Upper lobe of left lung (tissue), 6 donors: ENCODE measurements around the gene EIF3B. TPM values are rescaled to one million over a fixed set of nuclear protein-coding genes. Genes with fewer than 3 reads are reported as not detected.

ENCODE experiments used
- ATAC-seq, 2 donors: fragments of 200-7000 bp; cut with Tn5 transposase; one replicate each; pipeline ENCODE4 v1.9.1; 2022; ENCODE audit warnings: mild to moderate bottlenecking in 2 of 2, moderate library complexity in 2 of 2; ENCODE audit not compliant: low FRiP score in 2 of 2
- DNase-seq, 2 donors: peaks; one replicate each; pipeline ENCODE4 v3.0.0-alpha.2; 2019 to 2020
- H3K27ac ChIP-seq, 4 donors: fragments of 200-600 bp; sonication (generic); one replicate each; pipeline ENCODE4 v1.5.1; 2016 to 2019
- H3K27me3 ChIP-seq, 4 donors: fragments of 200-600 bp; sonication (generic); one replicate each; pipeline ENCODE4 v1.5.1; 2017 to 2019
- H3K36me3 ChIP-seq, 4 donors: fragments of 200-600 bp; sonication (generic); one replicate each; pipeline ENCODE4 v1.5.1; 2016 to 2019
- H3K4me1 ChIP-seq, 4 donors: fragments of 200-600 bp; sonication (generic); one replicate each; pipeline ENCODE4 v1.5.1; 2018 to 2019
- H3K4me3 ChIP-seq, 4 donors: fragments of 200-600 bp; sonication (generic); one replicate each; pipeline ENCODE4 v1.5.1; 2017 to 2019; ENCODE audit warnings: mild to moderate bottlenecking in 2 of 4, moderate library complexity in 1 of 4
- H3K9me3 ChIP-seq, 4 donors: fragments of 200-600 bp; sonication (generic); one replicate each; pipeline ENCODE4 v1.5.1; 2018 to 2019
- CTCF ChIP-seq, 6 experiments: fragments of 450-650 bp in 4 of 6; fragments of 200-600 bp in 2 of 6; sonication (generic) in 2 of 6; IDR thresholded peaks; one replicate each; pipeline ENCODE4 v1.5.1; 2016 to 2019; ENCODE audit warnings: antibody characterized with exemption in 6 of 6
- EP300 ChIP-seq, 4 donors: sonication (generic); formaldehyde crosslinking; IDR thresholded peaks; one replicate each; pipeline ENCODE4 v1.5.1; 2017; ENCODE audit warnings: antibody characterized with exemption in 4 of 4, control low read depth in 2 of 4
- POLR2A ChIP-seq, 4 donors: fragments of 450-650 bp; IDR thresholded peaks; one replicate each; pipeline ENCODE4 v1.5.1; 2016 to 2017; ENCODE audit warnings: antibody characterized with exemption in 4 of 4, mild to moderate bottlenecking in 2 of 4
- POLR2AphosphoS5 ChIP-seq, 2 donors: sonication (generic); formaldehyde crosslinking; IDR thresholded peaks; one replicate each; pipeline ENCODE4 v1.5.1; 2017; ENCODE audit warnings: antibody characterized with exemption in 2 of 2
- WGBS, 2 donors: methylation state at CpG; one replicate each; pipeline ENCODE4 v1.1.5; 2017 to 2018; 5-methylcytosine and 5-hydroxymethylcytosine counted together
- total RNA-seq, 6 donors: library from RNA; depleted of rRNA in 4 of 6; stranded (reverse); fragments of >200 nt in 4 of 6; gene quantifications; one replicate each; pipeline versions ENCODE4 v1.1.0 to v1.2.1, GENCODE V29; 2016 to 2021
- donor health status: DM: no; HTN: no; CAD: no; lungs with moderate emphysema.
- donor health status: DM: no; HTN: yes; CAD: no; lungs with severe emphysema.

The EIF3B gene
- total RNA-seq, 6 donors from 2014 or later, result 110 to 129 (median 117) TPM

DNA sequence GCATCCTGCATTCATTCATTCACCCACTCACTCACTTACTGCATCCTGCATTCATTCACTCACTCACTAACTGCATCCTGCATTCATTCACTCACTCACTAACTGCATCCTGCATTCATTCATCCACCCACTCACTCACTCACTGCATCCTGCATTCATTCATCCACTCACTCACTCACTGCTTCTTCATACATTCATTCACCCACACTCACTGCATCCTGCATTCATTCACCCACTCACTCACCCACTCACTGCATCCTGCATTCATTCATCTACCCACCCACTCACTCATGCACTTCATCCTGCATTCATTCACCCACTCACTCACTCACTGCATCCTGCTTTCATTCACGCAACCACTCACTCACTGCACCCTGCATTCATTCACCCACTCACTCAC, 38.8 kb upstream of the EIF3B start:
- 89 to 92% methylated on average over 1 of the region's 1 CpG for WGBS, 2 donors
- Histone ChIP-seq H3K4me3 (no peak overlapping the region), H3K27ac (no peak overlapping the region), H3K27me3 (no peaks in the 10 kb centered on the region), H3K4me1 (peaks cover 0 to 15% (median 10%) of the 10 kb centered on the region in 4 donors), H3K36me3 (no peaks in the 10 kb centered on the region), H3K9me3 (no peaks in the 10 kb centered on the region)
- TF ChIP-seq POLR2A (IDR thresholded peaks at IDR 0.05) (no peak), CTCF (IDR thresholded peaks at IDR 0.05) (no peak), POLR2AphosphoS5 (IDR thresholded peaks at IDR 0.05) (no peak), EP300 (IDR thresholded peaks at IDR 0.05) (no peak)
- ATAC-seq (no peak), DNase-seq (no peak)

GRCh38 chr7:2316578-2316977, 38.0 kb upstream of the EIF3B start:
- Histone ChIP-seq H3K27me3 (no peaks in the 10 kb centered on the region), H3K36me3 (no peaks in the 10 kb centered on the region), H3K4me3 (no peak overlapping the region), H3K9me3 (no peaks in the 10 kb centered on the region), H3K4me1 (peaks cover 0 to 14% (median 9%) of the 10 kb centered on the region in 4 donors), H3K27ac (no peak overlapping the region)
- no peak for DNase-seq
- 76 to 90% methylated on average over 1 of the region's 1 CpG for WGBS, 2 donors
- no peak for ATAC-seq
- TF ChIP-seq EP300 (IDR thresholded peaks at IDR 0.05), result no peak
- no peak for TF ChIP-seq POLR2A (IDR thresholded peaks at IDR 0.05)
- TF ChIP-seq POLR2AphosphoS5 (IDR thresholded peaks at IDR 0.05), result no peak
- no peak for TF ChIP-seq CTCF (IDR thresholded peaks at IDR 0.05)

GRCh38 chr7:2317556-2318293, 36.9 kb upstream of the EIF3B start:
- H3K27me3 ChIP-seq, result no peaks in the 10 kb centered on the region
- H3K9me3 ChIP-seq, result no peaks in the 10 kb centered on the region
- ATAC-seq (no peak), DNase-seq (no peak)
- 79 to 82% methylated on average over 9 to 12 of the region's 12 CpGs for WGBS, 2 donors
- TF ChIP-seq POLR2AphosphoS5 (IDR thresholded peaks at IDR 0.05) (no peak), CTCF (IDR thresholded peaks at IDR 0.05) (no peak), POLR2A (IDR thresholded peaks at IDR 0.05) (no peak), EP300 (IDR thresholded peaks at IDR 0.05) (no peak)
- no peak overlapping the region for H3K27ac ChIP-seq
- peaks cover 0 to 14% (median 9%) of the 10 kb centered on the region in 4 donors for H3K4me1 ChIP-seq
- no peak overlapping the region for H3K4me3 ChIP-seq
- H3K36me3 ChIP-seq, result no peaks in the 10 kb centered on the region

DNA sequence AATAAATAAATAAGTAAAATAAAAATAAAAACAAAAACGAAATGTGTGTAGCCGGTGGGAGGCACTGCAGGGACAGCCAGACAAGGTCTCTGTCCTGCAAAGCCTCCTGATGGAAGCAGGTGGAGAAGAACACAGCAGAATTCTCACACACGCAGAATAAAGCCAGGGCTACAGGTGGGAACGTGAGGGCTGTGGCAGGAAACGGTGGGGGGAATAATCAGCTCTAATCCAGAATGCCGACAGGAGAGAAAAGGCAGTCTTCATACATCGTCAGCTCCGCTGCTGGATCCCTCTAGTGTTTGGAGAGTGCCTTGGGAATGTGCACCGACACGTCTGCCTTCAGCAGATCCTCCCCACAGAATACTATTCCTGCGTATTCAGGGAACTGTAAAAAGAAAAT, 33.6 kb upstream of the EIF3B start:
- WGBS, 2 donors, result 61 to 70% methylated on average over 11 of the region's 11 CpGs
- ATAC-seq, result no peak

More for the DNA sequence above, 33.6 kb upstream of the EIF3B start:
- Histone ChIP-seq H3K4me1 (peaks cover 0 to 5% (median 0%) of the 10 kb centered on the region in 4 donors), H3K36me3 (no peaks in the 10 kb centered on the region), H3K27ac (no peak overlapping the region), H3K27me3 (no peaks in the 10 kb centered on the region), H3K4me3 (no peak overlapping the region), H3K9me3 (no peaks in the 10 kb centered on the region)
- TF ChIP-seq CTCF (IDR thresholded peaks at IDR 0.05) (no peak), POLR2AphosphoS5 (IDR thresholded peaks at IDR 0.05) (no peak), EP300 (IDR thresholded peaks at IDR 0.05) (no peak), POLR2A (IDR thresholded peaks at IDR 0.05) (no peak)
- DNase-seq, result no peak
